IMR-90 (cell line): ENCODE data around the gene ZNF292.

ENCODE experiments used
- CEBPB ChIP-seq: IDR thresholded peaks from 2 replicates; pipeline ENCODE4 v1.6.1; 2012; ENCODE audit warnings: low read depth, low read length, improper control_type of control experiment
- CTCF ChIP-seq: conservative IDR thresholded peaks from 2 replicates; pipeline ENCODE4 v1.5.1; 2012; ENCODE audit warnings: mild to moderate bottlenecking, low read depth, low read length, improper control_type of control experiment
- POLR2A ChIP-seq: IDR thresholded peaks from 2 replicates; pipeline ENCODE4 v1.6.1; 2012; ENCODE audit warnings: mild to moderate bottlenecking, low read depth, low read length
- USF2 ChIP-seq: fragments of 150-350 bp; IDR thresholded peaks from 2 replicates; pipeline ENCODE4 v1.6.1; 2017; ENCODE audit warnings: mild to moderate bottlenecking, antibody characterized with exemption, low read length, low read depth

- no peak for TF ChIP-seq CTCF
- TF ChIP-seq USF2: no peak
- no peak for TF ChIP-seq POLR2A
- TF ChIP-seq CEBPB: no peak
Observed at GRCh38 chr6:87276624-87277023, 121.3 kb downstream of the ZNF292 start.
